Left ventricle myocardium inferior (tissue), 1 donor: ENCODE measurements around the gene LOXL3. TPM values are rescaled to one million over a fixed set of nuclear protein-coding genes. Genes with fewer than 3 reads are reported as not detected.

Source experiments
- DNase-seq: peaks from one replicate; pipeline ENCODE4 v3.0.0-alpha.2; 2020
- H3K27ac ChIP-seq: fragments of 200-600 bp; replicated peaks from 2 replicates; pipeline ENCODE4 v1.8.0; 2021
- H3K27me3 ChIP-seq: fragments of 200-600 bp; 2 replicates; pipeline ENCODE4 v1.8.0; 2021; ENCODE audit warnings: low read depth
- H3K36me3 ChIP-seq: fragments of 200-600 bp; 2 replicates; pipeline ENCODE4 v1.8.0; 2021
- H3K4me1 ChIP-seq: fragments of 200-600 bp; 2 replicates; pipeline ENCODE4 v1.8.0; 2021
- H3K4me3 ChIP-seq: fragments of 200-600 bp; 2 replicates; pipeline ENCODE4 v1.8.0; 2021; ENCODE audit warnings: mild to moderate bottlenecking, moderate library complexity
- H3K9me3 ChIP-seq: fragments of 200-600 bp; replicated peaks from 2 replicates; pipeline ENCODE4 v1.8.0; 2021
- CTCF ChIP-seq: fragments of 200-600 bp; IDR thresholded peaks from 2 replicates; pipeline ENCODE4 v1.8.0; 2021; ENCODE audit warnings: antibody characterized with exemption, mild to moderate bottlenecking, borderline replicate concordance
- intact Hi-C: fragments of 100-400 bp; cut with micrococcal nuclease; formaldehyde crosslinking; loops from one replicate; pipeline ENCODE4 v1.11.0; 2022
- total RNA-seq: library from RNA; stranded (reverse); fragmentation: NEBNext Ultra II Directional; extraction: Animal tissue kit (Norgen Biotek cat#: 25700); gene quantifications from one replicate; pipeline ENCODE4 v1.2.1, GENCODE V29; 2021
- donor health status: DM: no; HTN: yes; CAD: no; lungs with severe emphysema.

The LOXL3 gene
- total RNA-seq, 1 donor from 2014 or later: 4.7 TPM

- no peaks in the 10 kb centered on the region for H3K9me3 ChIP-seq
- TF ChIP-seq CTCF: no peak
- H3K4me3 ChIP-seq: peak overlapping the region; percentile 97
- no peaks in the 10 kb centered on the region for H3K27me3 ChIP-seq
- H3K27ac ChIP-seq: peak overlapping the region; percentile 93
- H3K4me1 ChIP-seq: peaks cover 49% of the 10 kb centered on the region
- DNase-seq: no peak
- intact Hi-C loops: no loop called here
- peaks cover 57% of the 10 kb centered on the region for H3K36me3 ChIP-seq
Measured at GRCh38 chr2:74528600-74529356, 25.0 kb downstream of the LOXL3 start.

- Histone ChIP-seq H3K27ac (no peak overlapping the region), H3K27me3 (peaks cover under 1% of the 10 kb centered on the region), H3K9me3 (no peaks in the 10 kb centered on the region), H3K36me3 (peaks cover 47% of the 10 kb centered on the region), H3K4me1 (peaks cover 49% of the 10 kb centered on the region), H3K4me3 (no peak overlapping the region)
- TF ChIP-seq CTCF: no peak
- DNase-seq: no peak
- intact Hi-C loops: no loop called here
Measured at GRCh38 chr2:74527741-74528140, 26.0 kb downstream of the LOXL3 start.

DNA sequence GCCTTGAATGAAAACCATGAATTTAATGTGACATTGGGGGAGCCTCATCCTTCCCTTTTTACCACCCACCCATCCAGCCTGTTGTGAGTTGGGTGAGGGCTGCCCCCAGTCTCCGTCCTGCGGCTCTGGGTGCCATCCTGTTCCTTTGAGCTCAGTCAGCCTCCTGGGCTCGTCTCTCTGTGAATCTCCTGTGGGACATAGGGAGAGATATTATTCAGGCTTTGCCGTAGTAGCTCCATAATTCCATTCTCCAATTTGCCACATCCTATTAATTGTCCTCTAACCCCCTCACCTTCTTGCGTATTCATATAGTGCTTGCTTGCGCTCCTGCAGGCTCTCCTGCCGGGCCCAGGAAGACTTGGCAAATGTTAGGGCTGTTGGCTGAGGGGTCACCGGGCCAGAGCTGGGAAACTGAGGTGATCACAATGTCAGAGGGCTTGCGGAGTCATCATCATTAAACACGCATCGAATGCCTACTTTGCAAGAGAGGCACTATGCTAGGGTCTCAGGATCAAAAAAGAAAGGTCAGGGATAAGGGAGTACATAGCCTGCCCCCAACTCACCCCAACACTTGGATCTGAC, 27.0 kb downstream of the LOXL3 start:
- intact Hi-C loops: no loop called here
- H3K36me3 ChIP-seq: peaks cover 37% of the 10 kb centered on the region
- peaks cover 40% of the 10 kb centered on the region for H3K4me1 ChIP-seq
- H3K27me3 ChIP-seq: peaks cover 11% of the 10 kb centered on the region
- H3K9me3 ChIP-seq: no peaks in the 10 kb centered on the region
- no peak for DNase-seq
- no peak for TF ChIP-seq CTCF
- no peak overlapping the region for H3K27ac ChIP-seq
- no peak overlapping the region for H3K4me3 ChIP-seq

GRCh38 chr2:74525717-74526648, 27.8 kb downstream of the LOXL3 start, which contains the start of gene DQX1:
Gene DQX1, minus strand, starts transcription at chr2:74526231. Its CDS starts 502 bp downstream, at chr2:74525729.
- Histone ChIP-seq H3K9me3 (no peaks in the 10 kb centered on the region), H3K36me3 (peaks cover 30% of the 10 kb centered on the region), H3K4me3 (no peak within 1 kb of the TSS), H3K27me3 (peaks cover 16% of the 10 kb centered on the region), H3K27ac (no peak within 1 kb of the TSS), H3K4me1 (peaks cover 33% of the 10 kb centered on the region)
- TF ChIP-seq CTCF: no peak
- intact Hi-C loops: no loop called here
- no peak for DNase-seq

GRCh38 chr2:74524955-74525716, 28.6 kb downstream of the LOXL3 start:
- Histone ChIP-seq H3K9me3 (no peaks in the 10 kb centered on the region), H3K27me3 (peaks cover 25% of the 10 kb centered on the region), H3K4me3 (no peak overlapping the region), H3K27ac (no peak overlapping the region), H3K36me3 (peaks cover 30% of the 10 kb centered on the region), H3K4me1 (peaks cover 24% of the 10 kb centered on the region)
- intact Hi-C loops: no loop called here
- no peak for TF ChIP-seq CTCF
- DNase-seq: no peak
